Neutrophil (primary cell): Measurements from ENCODE around the gene TLR9.

Experiments used
- H3K27ac ChIP-seq: fragments of 200-600 bp; sonication (generic); 2 replicates; pipeline ENCODE4 v1.5.1; 2016; ENCODE audit warnings: mild to moderate bottlenecking, moderate library complexity
- H3K27me3 ChIP-seq: fragments of 200-600 bp; sonication (generic); 2 replicates; pipeline ENCODE4 v1.6.0; 2016; ENCODE audit warnings: mild to moderate bottlenecking
- H3K36me3 ChIP-seq: fragments of 200-600 bp; sonication (generic); 2 replicates; pipeline ENCODE4 v1.5.1; 2017
- H3K4me1 ChIP-seq, 2 experiments: fragments of 200-600 bp in 1 of 2; sonication (generic) in 1 of 2; 1 replicate in 1 of 2; 2 replicates in 1 of 2; pipeline versions ENCODE4 v1.5.1 to v1.6.1; 2013 to 2016; ENCODE audit warnings: low read depth in 1 of 2, low read length in 1 of 2, mild to moderate bottlenecking in 1 of 2, moderate library complexity in 1 of 2; ENCODE audit not compliant: control insufficient read depth in 1 of 2, insufficient read depth in 1 of 2
- H3K4me3 ChIP-seq, 2 experiments: fragments of 200-600 bp in 1 of 2; sonication (generic) in 1 of 2; 1 replicate in 1 of 2; 2 replicates in 1 of 2; pipeline ENCODE4 v1.5.1; 2013 to 2016; ENCODE audit warnings: low read depth in 1 of 2, low read length in 1 of 2, mild to moderate bottlenecking in 1 of 2, moderate library complexity in 1 of 2
- H3K9me3 ChIP-seq: fragments of 200-600 bp; sonication (generic); 2 replicates; pipeline ENCODE4 v1.5.1; 2016
- CTCF ChIP-seq: fragments of 200-600 bp; sonication (generic); IDR thresholded peaks from 2 replicates; pipeline ENCODE4 v1.5.1; 2016; ENCODE audit warnings: antibody characterized with exemption

TLR9 gene

GRCh38 chr3:52220380-52221026, 4.9 kb downstream of the TLR9 start:
- peak; percentile 87 for TF ChIP-seq CTCF
- Histone ChIP-seq H3K4me1 (peaks cover 33 to 52% of the 10 kb centered on the region in 2 experiments), H3K4me3 (no peak overlapping the region), H3K9me3 (no peaks in the 10 kb centered on the region), H3K36me3 (peaks cover 52% of the 10 kb centered on the region), H3K27ac (peak overlapping the region; percentile 23), H3K27me3 (no peaks in the 10 kb centered on the region)

GRCh38 chr3:52218937-52219650, 6.4 kb downstream of the TLR9 start:
- H3K9me3 ChIP-seq: no peaks in the 10 kb centered on the region
- H3K27me3 ChIP-seq: no peaks in the 10 kb centered on the region
- peaks cover 30 to 48% of the 10 kb centered on the region in 2 experiments for H3K4me1 ChIP-seq
- TF ChIP-seq CTCF: no peak
- no peak overlapping the region for H3K4me3 ChIP-seq
- H3K36me3 ChIP-seq: peaks cover 63% of the 10 kb centered on the region
- peak overlapping the region; percentile 34 for H3K27ac ChIP-seq

GRCh38 chr3:52218454-52218853, 7.0 kb downstream of the TLR9 start:
- TF ChIP-seq CTCF: no peak
- Histone ChIP-seq H3K27ac (peak overlapping the region; percentile 34), H3K4me3 (no peak overlapping the region), H3K27me3 (no peaks in the 10 kb centered on the region), H3K4me1 (peaks cover 30 to 54% of the 10 kb centered on the region in 2 experiments), H3K9me3 (no peaks in the 10 kb centered on the region), H3K36me3 (peaks cover 63% of the 10 kb centered on the region)

- Histone ChIP-seq H3K27me3 (no peaks in the 10 kb centered on the region), H3K27ac (peak overlapping the region; percentile 34), H3K4me1 (peaks cover 30 to 55% of the 10 kb centered on the region in 2 experiments), H3K36me3 (peaks cover 63% of the 10 kb centered on the region), H3K9me3 (no peaks in the 10 kb centered on the region), H3K4me3 (no peak overlapping the region)
- TF ChIP-seq CTCF: no peak
Measured at GRCh38 chr3:52218026-52218425, 7.4 kb downstream of the TLR9 start.

- Histone ChIP-seq H3K36me3 (peaks cover 63% of the 10 kb centered on the region), H3K9me3 (no peaks in the 10 kb centered on the region), H3K27me3 (no peaks in the 10 kb centered on the region), H3K27ac (peak overlapping the region; percentile 88), H3K4me1 (peaks cover 35 to 61% of the 10 kb centered on the region in 2 experiments), H3K4me3 (no peak overlapping the region)
- TF ChIP-seq CTCF: no peak
Measured at GRCh38 chr3:52217409-52217805, 8.0 kb downstream of the TLR9 start.
